Ishikawa (cell line): ENCODE results near the gene ABCB11.

Source experiments
- CEBPB ChIP-seq: IDR thresholded peaks from 2 replicates; pipeline ENCODE4 v1.6.1; 2012
- CREB1 ChIP-seq: IDR thresholded peaks from 2 replicates; pipeline ENCODE4 v1.6.1; 2012; ENCODE audit warnings: low read depth
- EGR1 ChIP-seq: IDR thresholded peaks from 2 replicates; pipeline ENCODE4 v1.6.1; 2012
- EP300 ChIP-seq: IDR thresholded peaks from 2 replicates; pipeline ENCODE4 v1.6.1; 2012; ENCODE audit warnings: borderline replicate concordance
- FOXM1 ChIP-seq: IDR thresholded peaks from 2 replicates; pipeline ENCODE4 v1.6.1; 2012; ENCODE audit warnings: low read depth, borderline replicate concordance
- MAX ChIP-seq: IDR thresholded peaks from 2 replicates; pipeline ENCODE4 v1.6.1; 2012
- NFIC ChIP-seq: IDR thresholded peaks from 2 replicates; pipeline ENCODE4 v1.6.1; 2012
- RAD21 ChIP-seq: IDR thresholded peaks from 2 replicates; pipeline ENCODE4 v1.6.1; 2012; ENCODE audit warnings: low read depth
- REST ChIP-seq: IDR thresholded peaks from 2 replicates; pipeline ENCODE4 v1.6.1; 2012; ENCODE audit warnings: low read depth, mild to moderate bottlenecking
- TAF1 ChIP-seq: IDR thresholded peaks from 2 replicates; pipeline ENCODE4 v1.6.1; 2012; ENCODE audit warnings: low read depth, mild to moderate bottlenecking
- TCF12 ChIP-seq: IDR thresholded peaks from 2 replicates; pipeline ENCODE4 v1.6.1; 2012; ENCODE audit warnings: low read depth
- TEAD4 ChIP-seq: IDR thresholded peaks from 2 replicates; pipeline ENCODE4 v1.6.1; 2012
- USF1 ChIP-seq: IDR thresholded peaks from 2 replicates; pipeline ENCODE4 v1.6.1; 2012
- YY1 ChIP-seq: IDR thresholded peaks from 2 replicates; pipeline ENCODE4 v1.6.1; 2012; ENCODE audit warnings: low read depth
- ZBTB7A ChIP-seq: IDR thresholded peaks from 2 replicates; pipeline ENCODE4 v1.6.1; 2012; ENCODE audit warnings: low read depth

ABCB11 gene

GRCh38 chr2:168978461-168978861, 52.7 kb downstream of the ABCB11 start:
- TF ChIP-seq YY1 (no peak), NFIC (no peak), USF1 (no peak)

GRCh38 chr2:168977608-168978007, 53.5 kb downstream of the ABCB11 start:
- no peak for TF ChIP-seq TAF1
- no peak for TF ChIP-seq MAX
- no peak for TF ChIP-seq EGR1
- TF ChIP-seq EP300: no peak
- TF ChIP-seq CEBPB: no peak
- TF ChIP-seq YY1: no peak
- no peak for TF ChIP-seq REST
- TF ChIP-seq RAD21: no peak
- no peak for TF ChIP-seq TEAD4

- TF ChIP-seq TAF1: no peak
- TF ChIP-seq YY1: no peak
- no peak for TF ChIP-seq NFIC
- TF ChIP-seq EP300: no peak
- no peak for TF ChIP-seq CEBPB
- no peak for TF ChIP-seq CREB1
- TF ChIP-seq FOXM1: no peak
- no peak for TF ChIP-seq ZBTB7A
- TF ChIP-seq RAD21: no peak
- no peak for TF ChIP-seq MAX
Measured at GRCh38 chr2:168976034-168976654, 55.0 kb downstream of the ABCB11 start.

- TF ChIP-seq EGR1 (no peak), FOXM1 (no peak), USF1 (no peak), RAD21 (no peak), TEAD4 (no peak), EP300 (no peak), CEBPB (no peak), TAF1 (no peak), MAX (no peak), REST (no peak), TCF12 (no peak)
Measured at GRCh38 chr2:168974428-168974827, 56.7 kb downstream of the ABCB11 start.

- no peak for TF ChIP-seq YY1
- no peak for TF ChIP-seq EGR1
- no peak for TF ChIP-seq REST
- no peak for TF ChIP-seq CREB1
- TF ChIP-seq USF1: no peak
- TF ChIP-seq RAD21: no peak
- TF ChIP-seq FOXM1: no peak
Measured at GRCh38 chr2:168971261-168971660, 59.9 kb downstream of the ABCB11 start.
